Gastrocnemius medialis (tissue), 4 donors: ENCODE data around the gene NATD1. TPM values are rescaled to one million over a fixed set of nuclear protein-coding genes. Genes with fewer than 3 reads are reported as not detected.

Experiments used
- ATAC-seq, 2 donors: fragments of 150-250 bp; one replicate each; pipeline ENCODE4 v1.9.1; 2016
- DNase-seq, 2 donors: peaks; one replicate each; pipeline ENCODE4 v3.0.0-alpha.2; 2019
- H3K27ac ChIP-seq, 4 donors: fragments of 200-600 bp; sonication (generic); 1 replicate in 1 of 4; 2 replicates in 3 of 4; pipeline ENCODE4 v1.5.1; 2016 to 2018; ENCODE audit warnings: mild to moderate bottlenecking in 2 of 4, moderate library complexity in 1 of 4
- H3K27me3 ChIP-seq, 3 donors: fragments of 200-600 bp; sonication (generic) in 2 of 3; 1 replicate in 1 of 3; 2 replicates in 2 of 3; pipeline versions ENCODE4 v1.5.1 to v1.6.0; 2016 to 2019; ENCODE audit warnings: mild to moderate bottlenecking in 1 of 3, moderate library complexity in 1 of 3
- H3K36me3 ChIP-seq, 2 donors: fragments of 200-600 bp; sonication (generic) in 1 of 2; one replicate each; pipeline ENCODE4 v1.5.1; 2017 to 2018
- H3K4me1 ChIP-seq, 2 donors: fragments of 200-600 bp; sonication (generic) in 1 of 2; one replicate each; pipeline ENCODE4 v1.5.1; 2016 to 2017; ENCODE audit warnings: mild to moderate bottlenecking in 2 of 2
- H3K4me3 ChIP-seq, 4 donors: fragments of 200-600 bp; sonication (generic) in 3 of 4; 1 replicate in 1 of 4; 2 replicates in 3 of 4; pipeline ENCODE4 v1.5.1; 2016 to 2019; ENCODE audit warnings: mild to moderate bottlenecking in 2 of 4
- H3K9me3 ChIP-seq, 3 donors: fragments of 200-600 bp; sonication (generic) in 2 of 3; 1 replicate in 1 of 3; 2 replicates in 2 of 3; pipeline ENCODE4 v1.5.1; 2016 to 2019
- POLR2A ChIP-seq, 2 donors: fragments of 450-650 bp; IDR thresholded peaks; one replicate each; pipeline ENCODE4 v1.6.1; 2017; ENCODE audit warnings: antibody characterized with exemption in 2 of 2, mild to moderate bottlenecking in 2 of 2, moderate library complexity in 2 of 2
- in situ Hi-C, 4 donors: fragments of 200-750 bp; cut with MboI; loops; one replicate each; pipeline versions ENCODE4 v1.15.0 to v1.8.0; 2017; ENCODE audit warnings: low sequenced_read_pairs in 4 of 4
- intact Hi-C: fragments of 100-400 bp; cut with DNase I; formaldehyde crosslinking; loops from one replicate; pipeline ENCODE4 v1.15.1; 2023; ENCODE audit warnings: low total_unique reads
- total RNA-seq, 4 donors: library from RNA; depleted of rRNA; stranded (reverse); fragments of >200 nt; gene quantifications; one replicate each; pipeline versions ENCODE4 v1.1.0 to v1.2.3, GENCODE V29; 2016
- TF ChIP-seq, protein P1 (sequence below), 5 experiments: fragments of 450-650 bp in 3 of 5; fragments of 200-600 bp in 2 of 5; sonication (generic) in 2 of 5; IDR thresholded peaks in 4 of 5; conservative IDR thresholded peaks in 1 of 5; 1 replicate in 4 of 5; 2 replicates in 1 of 5; pipeline ENCODE4 v1.5.1; 2016 to 2019; ENCODE audit warnings: antibody characterized with exemption in 5 of 5, mild to moderate bottlenecking in 3 of 5, moderate library complexity in 3 of 5

NATD1 gene
- total RNA-seq, 4 donors from 2014 or later = 10.1 to 21.2 (median 15.5) TPM

- H3K4me1 ChIP-seq = peaks cover 74 to 78% of the 10 kb centered on the region in 2 donors
Measured at GRCh38 chr17:21199856-21200255, 53.4 kb downstream of the NATD1 start.

DNA sequence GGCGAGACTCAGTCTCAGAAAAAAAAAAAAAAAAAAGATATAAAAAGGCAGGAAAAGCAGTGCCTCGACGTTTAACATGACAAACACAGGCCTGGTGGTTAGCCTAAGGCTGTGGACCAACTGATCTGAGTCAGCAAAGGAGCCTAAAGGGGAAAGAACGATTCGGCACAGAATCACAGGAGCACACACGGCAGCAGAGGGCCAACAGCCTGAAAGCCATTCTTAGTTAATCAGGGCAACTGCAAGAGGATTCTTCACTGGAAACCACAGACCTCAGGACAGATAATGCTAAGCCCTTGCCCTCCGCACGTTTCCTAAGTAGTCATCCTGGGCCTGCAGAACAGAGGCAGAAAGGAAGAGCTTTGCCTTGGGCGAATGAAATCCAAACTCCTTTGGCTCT, 53.9 kb downstream of the NATD1 start:
- no peaks in the 10 kb centered on the region for H3K9me3 ChIP-seq
- peak overlapping the region in 1 of 4 donors; percentile 8 for H3K4me3 ChIP-seq
- TF ChIP-seq POLR2A (IDR thresholded peaks at IDR 0.05) = no peak
- TF ChIP-seq, protein P1, sequence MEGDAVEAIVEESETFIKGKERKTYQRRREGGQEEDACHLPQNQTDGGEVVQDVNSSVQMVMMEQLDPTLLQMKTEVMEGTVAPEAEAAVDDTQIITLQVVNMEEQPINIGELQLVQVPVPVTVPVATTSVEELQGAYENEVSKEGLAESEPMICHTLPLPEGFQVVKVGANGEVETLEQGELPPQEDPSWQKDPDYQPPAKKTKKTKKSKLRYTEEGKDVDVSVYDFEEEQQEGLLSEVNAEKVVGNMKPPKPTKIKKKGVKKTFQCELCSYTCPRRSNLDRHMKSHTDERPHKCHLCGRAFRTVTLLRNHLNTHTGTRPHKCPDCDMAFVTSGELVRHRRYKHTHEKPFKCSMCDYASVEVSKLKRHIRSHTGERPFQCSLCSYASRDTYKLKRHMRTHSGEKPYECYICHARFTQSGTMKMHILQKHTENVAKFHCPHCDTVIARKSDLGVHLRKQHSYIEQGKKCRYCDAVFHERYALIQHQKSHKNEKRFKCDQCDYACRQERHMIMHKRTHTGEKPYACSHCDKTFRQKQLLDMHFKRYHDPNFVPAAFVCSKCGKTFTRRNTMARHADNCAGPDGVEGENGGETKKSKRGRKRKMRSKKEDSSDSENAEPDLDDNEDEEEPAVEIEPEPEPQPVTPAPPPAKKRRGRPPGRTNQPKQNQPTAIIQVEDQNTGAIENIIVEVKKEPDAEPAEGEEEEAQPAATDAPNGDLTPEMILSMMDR (IDR thresholded peaks at IDR 0.05 in 4 of 5, conservative IDR thresholded peaks at IDR 0.05 in 1 of 5) = no peak
- H3K27ac ChIP-seq = peak overlapping the region; percentile 80 to 98 (median 91)
- ATAC-seq (peak; percentile 50 to 55), DNase-seq (peak in 1 of 2 donors; percentile 50)
- H3K4me1 ChIP-seq = peaks cover 74 to 78% of the 10 kb centered on the region in 2 donors
- intact Hi-C loops (no loop called here), in situ Hi-C loops (no loop called here)
- peaks cover 0 to 18% of the 10 kb centered on the region in 2 donors for H3K36me3 ChIP-seq
- H3K27me3 ChIP-seq = no peaks in the 10 kb centered on the region

More at GRCh38 chr17:21199856-21200255, 53.4 kb downstream of the NATD1 start:
- intact Hi-C loops (loop anchor here (2.0 kb wide), 1 partner anchor 27 kb away; no protein-coding TSS in a partner anchor), in situ Hi-C loops (no loop called here)
- Histone ChIP-seq H3K27ac (peak overlapping the region; percentile 80 to 98 (median 91)), H3K4me3 (peak overlapping the region in 1 of 4 donors; percentile 8), H3K9me3 (no peaks in the 10 kb centered on the region), H3K27me3 (no peaks in the 10 kb centered on the region), H3K36me3 (peaks cover 0 to 18% of the 10 kb centered on the region in 2 donors)
- ATAC-seq = no peak
- TF ChIP-seq, protein P1 (IDR thresholded peaks at IDR 0.05 in 4 of 5, conservative IDR thresholded peaks at IDR 0.05 in 1 of 5) = no peak
- no peak for TF ChIP-seq POLR2A (IDR thresholded peaks at IDR 0.05)
- DNase-seq = no peak

DNA sequence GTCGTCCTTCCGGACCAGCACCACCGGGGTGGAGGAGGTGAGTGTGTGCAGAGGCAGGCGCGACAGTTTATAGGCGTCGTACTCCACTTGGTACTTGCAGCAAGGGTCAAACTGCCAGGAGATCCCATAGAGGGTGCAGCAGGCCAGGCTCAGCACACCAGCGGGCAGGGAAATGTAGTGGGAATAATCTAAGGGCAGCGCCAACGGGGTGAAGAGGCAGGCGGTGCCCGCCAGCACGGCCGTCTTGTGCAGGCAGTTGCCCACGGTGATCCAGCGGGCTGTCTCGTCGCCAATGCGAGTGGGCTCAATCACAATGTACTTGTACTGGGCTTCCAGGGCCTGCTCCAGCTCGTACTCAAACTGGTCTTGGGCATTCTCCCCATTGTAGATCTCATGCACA, 54.8 kb downstream of the NATD1 start:
- intact Hi-C loops = no loop called here
- TF ChIP-seq, protein P1 (IDR thresholded peaks at IDR 0.05 in 4 of 5, conservative IDR thresholded peaks at IDR 0.05 in 1 of 5) = no peak
- TF ChIP-seq POLR2A (IDR thresholded peaks at IDR 0.05) = no peak
- DNase-seq (no peak), ATAC-seq (no peak)
- Histone ChIP-seq H3K27ac (peak overlapping the region; percentile 80 to 98 (median 91)), H3K9me3 (no peaks in the 10 kb centered on the region), H3K27me3 (no peaks in the 10 kb centered on the region), H3K4me3 (no peak overlapping the region), H3K4me1 (peaks cover 79 to 84% of the 10 kb centered on the region in 2 donors), H3K36me3 (peaks cover 0 to 18% of the 10 kb centered on the region in 2 donors)
- in situ Hi-C loops = no loop called here

GRCh38 chr17:21196126-21196525, 57.1 kb downstream of the NATD1 start:
- TF ChIP-seq POLR2A (IDR thresholded peaks at IDR 0.05) = no peak
- peaks cover 0 to 18% of the 10 kb centered on the region in 2 donors for H3K36me3 ChIP-seq
- no peak overlapping the region for H3K4me3 ChIP-seq
- H3K27ac ChIP-seq = peak overlapping the region; percentile 58 to 98 (median 87)
- DNase-seq (no peak), ATAC-seq (no peak)
- in situ Hi-C loops = no loop called here
- peaks cover 68 to 84% of the 10 kb centered on the region in 2 donors for H3K4me1 ChIP-seq
- H3K27me3 ChIP-seq = no peaks in the 10 kb centered on the region
- no peaks in the 10 kb centered on the region for H3K9me3 ChIP-seq
- intact Hi-C loops = no loop called here

GRCh38 chr17:21194703-21195102, 58.5 kb downstream of the NATD1 start:
- Histone ChIP-seq H3K4me1 (peaks cover 55 to 82% of the 10 kb centered on the region in 2 donors), H3K4me3 (no peak overlapping the region), H3K9me3 (no peaks in the 10 kb centered on the region), H3K36me3 (peaks cover 0 to 18% of the 10 kb centered on the region in 2 donors), H3K27ac (peak overlapping the region; percentile 58 to 98 (median 87)), H3K27me3 (no peaks in the 10 kb centered on the region)
- no peak for DNase-seq
- no peak for ATAC-seq
- in situ Hi-C loops (no loop called here), intact Hi-C loops (no loop called here)
- TF ChIP-seq, protein P1 (IDR thresholded peaks at IDR 0.05 in 4 of 5, conservative IDR thresholded peaks at IDR 0.05 in 1 of 5) = no peak
- no peak for TF ChIP-seq POLR2A (IDR thresholded peaks at IDR 0.05)
